Head of caudate nucleus (tissue), 42 donors: ENCODE measurements around the gene NXT2.
"Not testable (repeated sequence)": the region's sequence is repeated elsewhere in the genome, so short reads cannot be mapped to it uniquely, and the experiment has no call there.

Experiments
- DNase-seq, 42 donors: peaks; one replicate each; pipeline versions ENCODE4 v3.0.0 to v3.0.0-alpha.2; 2020 to 2021; ENCODE audit warnings: mixed read lengths in 7 of 42
- intact Hi-C: fragments of 100-400 bp; cut with DNase I; formaldehyde crosslinking; loops from one replicate; pipeline ENCODE4 v1.15.0; 2022

The NXT2 gene

GRCh38 chrX:109536439-109537323, at the start of gene NXT2:
Gene NXT2 (plus strand): TSS chrX:109536844. CDS start chrX:109537007, 163 bp downstream.
- intact Hi-C loops: no loop called here
- peak; percentile 84 to 97 (median 92) for DNase-seq

DNA sequence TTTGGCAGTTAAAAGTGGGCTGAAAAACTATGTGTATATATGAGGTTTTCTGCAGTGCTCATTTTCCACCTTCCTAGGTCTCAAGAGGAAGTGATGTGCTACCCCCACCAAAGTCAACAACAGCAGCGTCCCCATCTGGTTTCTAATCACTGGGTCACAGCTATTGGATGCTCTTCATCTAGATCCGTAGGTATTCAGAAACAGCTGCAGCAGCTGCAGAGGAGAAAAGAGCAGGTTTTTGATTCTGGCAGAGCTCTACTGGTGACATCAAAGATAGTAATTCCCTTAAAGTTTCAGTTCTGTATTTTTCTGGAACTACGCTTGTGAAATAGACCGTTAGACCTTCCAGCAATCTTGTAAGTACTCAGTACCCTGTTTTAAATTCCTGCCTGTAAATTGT, 49.0 kb upstream of the NXT2 start:
- intact Hi-C loops: loop anchor here (2.0 kb wide), 1 partner anchor 145 kb away; no protein-coding TSS in a partner anchor
- DNase-seq: no peak

DNA sequence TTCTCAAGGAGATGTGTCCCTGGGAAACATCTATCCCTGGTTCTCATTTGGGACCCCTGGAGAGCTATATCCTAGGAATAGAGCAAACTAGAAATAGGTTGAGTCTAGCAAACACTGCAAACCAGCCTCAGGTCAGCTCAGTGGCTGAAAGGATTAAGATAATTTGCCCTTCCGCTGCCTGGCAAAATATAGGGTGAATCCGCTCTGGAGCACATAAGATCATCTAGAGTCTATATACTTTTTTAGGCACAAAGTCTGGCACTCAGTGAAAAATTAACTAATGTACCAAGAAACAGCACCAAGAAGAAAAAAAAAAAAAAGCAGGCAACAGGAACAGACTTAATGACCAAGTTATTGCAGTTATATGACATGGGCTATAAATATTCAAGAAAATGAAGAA, 47.5 kb upstream of the NXT2 start:
- intact Hi-C loops: no loop called here
- DNase-seq: no peak

DNA sequence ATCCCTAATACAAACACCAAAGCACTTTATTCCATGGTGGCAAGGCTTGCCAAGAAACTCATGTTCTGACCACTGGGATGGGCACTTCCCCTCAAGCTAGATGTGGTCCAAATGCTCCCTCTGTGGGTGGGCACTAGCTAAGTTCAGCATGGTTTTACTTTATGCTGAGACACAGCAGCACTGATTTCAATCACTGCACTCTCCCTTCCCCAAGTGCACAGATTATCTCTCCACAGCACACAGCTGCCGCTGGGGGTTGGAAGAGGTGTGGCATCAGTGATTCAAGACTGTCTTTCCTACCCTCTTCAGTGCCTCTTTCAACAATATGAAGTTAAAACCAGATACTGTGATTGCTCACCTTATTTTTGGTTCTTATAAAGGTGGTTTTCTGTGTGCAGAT, 38.2 kb upstream of the NXT2 start:
- DNase-seq: no peak
- intact Hi-C loops: no loop called here

- no peak for DNase-seq
- intact Hi-C loops: no loop called here
Measured at GRCh38 chrX:109501176-109501575, 35.5 kb upstream of the NXT2 start.

GRCh38 chrX:109508915-109509314, 27.7 kb upstream of the NXT2 start:
- intact Hi-C loops: no loop called here
- DNase-seq: no peak

GRCh38 chrX:109511113-109511512, 25.5 kb upstream of the NXT2 start:
- no peak for DNase-seq
- intact Hi-C loops: no loop called here

DNA sequence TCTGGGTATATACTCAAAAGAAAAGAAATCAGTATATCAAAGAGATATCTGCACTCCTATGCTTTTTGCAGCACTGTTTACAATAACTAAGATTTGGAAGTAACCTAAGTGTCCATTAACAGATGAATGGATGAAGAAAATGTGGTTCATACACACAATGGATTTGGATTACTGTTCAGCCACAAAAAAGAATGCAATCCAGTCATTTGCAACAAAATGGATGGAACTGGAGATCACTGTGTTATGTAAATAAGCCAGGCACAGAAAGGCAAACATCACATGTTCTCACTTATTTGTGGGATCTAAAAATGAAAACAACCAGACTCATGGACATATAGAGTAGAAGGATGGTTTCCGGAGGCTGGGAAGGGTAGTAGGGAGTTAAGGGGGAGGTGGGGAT, 17.6 kb upstream of the NXT2 start:
- intact Hi-C loops: no loop called here

GRCh38 chrX:109533005-109533404, 3.6 kb upstream of the NXT2 start:
- DNase-seq: no peak
- intact Hi-C loops: no loop called here

More for the DNA sequence above, 17.6 kb upstream of the NXT2 start:
- no peak for DNase-seq

DNA sequence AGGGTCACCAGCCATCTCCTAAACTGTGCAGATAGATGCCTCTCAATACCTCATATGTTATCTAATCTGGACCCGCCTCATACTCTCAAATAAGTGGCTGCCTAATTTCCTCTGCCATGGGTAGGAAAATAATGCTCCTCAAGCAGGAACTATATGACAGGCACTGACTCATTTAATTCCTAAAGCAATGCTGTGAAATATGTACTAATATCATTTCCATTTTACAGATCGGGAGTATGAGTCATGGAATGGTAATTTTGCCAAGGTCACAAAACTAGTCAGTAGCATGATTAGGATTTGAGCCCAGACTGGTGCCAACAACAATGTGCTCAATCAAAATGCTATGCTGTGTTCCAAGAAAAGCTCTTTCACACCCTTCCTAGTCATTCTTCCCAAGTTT, 3.0 kb upstream of the NXT2 start:
- intact Hi-C loops: no loop called here
- DNase-seq: no peak

DNA sequence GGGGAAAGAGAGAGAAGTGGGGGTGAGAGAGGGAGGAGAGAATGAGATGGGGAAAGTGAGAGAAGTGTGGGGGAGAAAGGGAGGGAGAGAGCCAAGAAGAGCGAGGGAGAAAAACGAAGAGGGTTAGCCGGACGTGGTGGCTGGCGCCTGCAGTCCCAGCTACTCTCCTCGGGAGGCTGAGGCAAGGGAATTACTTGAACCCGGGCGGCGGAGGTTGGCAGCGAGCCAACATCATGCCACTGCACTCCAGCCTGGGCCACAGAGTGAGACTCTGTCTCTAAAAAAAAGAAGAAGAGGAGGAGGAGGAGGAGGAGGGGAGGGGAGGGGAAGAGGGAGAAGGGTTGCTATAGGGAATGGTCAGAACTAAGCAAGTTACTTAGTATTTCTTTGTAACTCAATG, 1.7 kb upstream of the NXT2 start:
- intact Hi-C loops: no loop called here
- DNase-seq: no peak

DNA sequence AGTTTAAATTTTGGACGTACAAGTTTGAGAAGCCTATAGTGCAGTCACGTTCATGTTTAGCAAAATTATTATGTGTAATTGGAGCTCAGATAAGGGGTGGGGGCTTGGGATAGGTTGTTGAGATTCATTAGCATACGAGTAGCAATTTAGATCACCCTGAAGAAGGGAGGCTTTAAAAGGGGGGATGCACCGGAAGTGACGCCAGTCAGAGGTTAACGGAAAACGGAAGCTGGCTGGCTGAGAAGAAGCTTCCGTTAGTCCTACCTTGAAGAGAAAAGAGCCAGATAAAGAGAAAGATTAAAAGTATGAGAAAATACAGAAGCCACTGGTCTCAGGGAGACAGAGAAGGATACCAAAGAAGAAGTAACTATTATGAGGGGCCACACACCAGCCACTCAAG, 1.1 kb upstream of the NXT2 start:
- intact Hi-C loops: no loop called here
- no peak for DNase-seq

DNA sequence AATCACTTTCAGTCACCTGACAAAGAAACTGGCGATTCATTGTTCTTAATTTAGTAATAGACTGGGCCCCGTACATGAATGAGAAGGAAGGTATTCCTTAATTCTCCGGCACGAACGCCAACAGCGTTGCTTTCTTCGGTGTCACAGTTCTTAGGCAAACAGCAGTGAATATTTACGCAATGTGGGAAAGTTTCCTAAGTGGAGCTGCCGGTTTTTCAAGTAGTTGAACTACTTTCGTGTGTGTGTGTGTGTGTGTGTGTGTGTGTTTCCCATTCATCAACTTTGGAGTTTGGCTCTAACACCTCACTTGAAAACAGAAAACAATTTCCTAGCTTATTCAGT, 651 bp downstream of the NXT2 start:
- intact Hi-C loops: no loop called here
- peak in 3 of 42 donors; percentile 3 to 8 (median 7) for DNase-seq

- intact Hi-C loops, DNase-seq: not testable (repeated sequence)
Measured at GRCh38 chrX:109539007-109539406, 2.4 kb downstream of the NXT2 start.

- no peak for DNase-seq
- intact Hi-C loops: no loop called here
Measured at GRCh38 chrX:109553862-109554261, 17.2 kb downstream of the NXT2 start.

DNA sequence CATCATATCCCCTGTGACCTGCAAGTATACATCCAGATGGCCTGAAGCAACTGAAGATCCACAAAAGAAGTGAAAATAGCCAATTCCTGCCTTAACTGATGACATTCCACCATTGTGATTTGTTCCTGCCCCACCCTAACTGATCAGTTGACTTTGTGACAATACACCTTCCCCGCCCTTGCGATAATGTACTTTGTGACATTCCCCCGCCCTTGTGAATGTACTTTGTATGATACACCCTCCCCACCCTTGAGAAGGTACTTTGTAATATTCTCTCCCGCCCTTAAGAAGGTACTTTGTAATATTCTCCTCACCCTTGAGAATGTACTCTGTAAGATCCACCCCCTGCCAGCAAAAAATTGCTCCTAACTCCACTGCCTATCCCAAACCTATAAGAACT, 39.4 kb downstream of the NXT2 start:
- intact Hi-C loops, DNase-seq: not testable (repeated sequence)

DNA sequence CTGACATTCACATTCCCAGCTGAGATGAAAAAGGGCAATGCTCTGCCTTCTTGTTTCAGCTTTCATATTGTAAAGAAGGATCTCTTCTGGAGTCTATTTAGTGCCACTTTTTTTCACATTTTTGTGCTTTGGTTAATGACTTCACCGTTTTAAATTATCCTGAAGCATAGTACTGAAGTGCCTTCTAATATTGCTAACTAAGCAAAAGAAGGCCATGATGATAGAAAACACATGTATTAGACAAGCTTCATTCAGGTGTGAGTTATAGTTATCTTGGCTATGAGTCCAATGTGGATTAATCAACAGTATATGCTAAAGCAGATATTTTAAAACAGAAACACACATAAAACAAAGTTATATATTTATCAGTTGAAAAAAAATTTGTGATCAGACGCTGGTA, 40.4 kb downstream of the NXT2 start:
- no peak for DNase-seq
- intact Hi-C loops: no loop called here

DNA sequence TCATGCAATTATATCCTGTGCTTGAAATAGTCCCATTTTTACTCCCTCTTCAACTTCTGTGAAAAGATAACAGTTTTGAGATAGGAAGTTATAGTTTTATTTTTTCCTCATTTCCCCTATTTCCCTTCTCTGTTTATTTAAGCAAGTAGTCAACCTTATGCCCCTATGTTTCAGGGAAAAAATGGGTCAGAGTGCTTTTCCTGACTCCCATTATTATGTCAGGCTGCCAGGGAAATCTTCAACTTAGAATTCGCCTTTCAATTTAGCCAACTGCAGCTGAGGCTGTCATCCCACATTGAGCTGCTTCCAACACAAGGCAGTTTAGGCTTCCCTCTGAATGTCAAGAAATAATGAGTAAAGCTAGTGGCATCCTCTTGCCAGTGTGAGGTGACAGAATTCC, 42.3 kb downstream of the NXT2 start:
- no peak for DNase-seq
- intact Hi-C loops: no loop called here

GRCh38 chrX:109585488-109585887, 48.8 kb downstream of the NXT2 start:
- DNase-seq: no peak
- intact Hi-C loops: no loop called here

DNA sequence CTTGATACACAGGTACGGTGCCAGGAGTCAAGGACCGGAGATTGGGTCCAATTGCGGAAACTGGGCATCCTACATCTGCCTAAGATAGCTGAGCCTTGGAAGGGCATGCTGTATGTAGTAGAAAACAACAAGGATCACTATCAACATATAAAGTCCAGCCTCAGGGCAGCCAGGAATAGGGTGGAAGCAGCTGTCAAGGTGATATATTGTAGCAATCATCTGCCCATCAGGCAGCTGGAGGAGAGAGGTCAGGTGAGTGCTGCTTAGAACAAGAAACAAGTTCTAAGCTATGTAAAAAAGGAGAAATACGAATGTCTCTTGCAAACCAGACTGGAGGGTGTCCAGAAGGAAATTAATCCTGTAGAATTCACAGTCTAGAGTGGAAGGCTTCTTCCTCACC, 53.5 kb downstream of the NXT2 start:
- intact Hi-C loops: no loop called here
- no peak for DNase-seq
